Glutamatergic neuron (in vitro differentiated cells): Measurements from ENCODE around the gene TGFBR3. TPM values are rescaled to one million over a fixed set of nuclear protein-coding genes. Genes with fewer than 3 reads are reported as not detected.
"Not testable (repeated sequence)": the region's sequence is repeated elsewhere in the genome, so short reads cannot be mapped to it uniquely, and the experiment has no call there.

Source experiments
- DNase-seq: peaks from one replicate; pipeline ENCODE4 v3.0.0; 2022
- H3K27ac Mint-ChIP-seq: one replicate; pipeline ENCODE4 v1.8.0; 2020; ENCODE audit warnings: mild to moderate bottlenecking, mixed read lengths, inconsistent platforms; ENCODE audit not compliant: unreplicated experiment
- H3K27me3 Mint-ChIP-seq: one replicate; pipeline ENCODE4 v1.8.0; 2020; ENCODE audit warnings: mild to moderate bottlenecking, moderate library complexity, mixed read lengths, inconsistent platforms; ENCODE audit not compliant: unreplicated experiment
- H3K36me3 Mint-ChIP-seq: one replicate; pipeline ENCODE4 v1.8.0; 2020; ENCODE audit warnings: mild to moderate bottlenecking, mixed read lengths, inconsistent platforms; ENCODE audit not compliant: unreplicated experiment
- H3K4me1 Mint-ChIP-seq: one replicate; pipeline ENCODE4 v1.8.0; 2020; ENCODE audit warnings: mild to moderate bottlenecking, low read depth, mixed read lengths, inconsistent platforms; ENCODE audit not compliant: unreplicated experiment
- H3K4me3 Mint-ChIP-seq: one replicate; pipeline ENCODE4 v1.8.0; 2020; ENCODE audit warnings: mild to moderate bottlenecking, mixed read lengths, inconsistent platforms; ENCODE audit not compliant: unreplicated experiment
- H3K9me3 Mint-ChIP-seq: one replicate; pipeline ENCODE4 v1.8.0; 2020; ENCODE audit warnings: mild to moderate bottlenecking, moderate library complexity, mixed read lengths, inconsistent platforms; ENCODE audit not compliant: unreplicated experiment
- CTCF ChIP-seq: fragments of 200-600 bp; sonication (generic); IDR thresholded peaks from one replicate; pipeline ENCODE4 v1.5.0; 2021; ENCODE audit not compliant: partially characterized antibody, unreplicated experiment
- total RNA-seq: library from RNA; stranded (reverse); fragmentation: NEBNext Ultra II Directional; extraction: Animal tissue kit (Norgen Biotek cat#: 25700); gene quantifications from one replicate; pipeline ENCODE4 v1.2.1, GENCODE V29; 2021; ENCODE audit not compliant: unreplicated experiment

Gene TGFBR3
- total RNA-seq, 1 donor from 2014 or later: 0.98 TPM

GRCh38 chr1:91846007-91846638, 39.8 kb downstream of the TGFBR3 start:
- H3K27me3 Mint-ChIP-seq: no peaks in the 10 kb centered on the region
- DNase-seq: no peak
- no peak for TF ChIP-seq CTCF
- H3K27ac Mint-ChIP-seq: no peak overlapping the region
- H3K36me3 Mint-ChIP-seq: no peaks in the 10 kb centered on the region
- no peaks in the 10 kb centered on the region for H3K4me1 Mint-ChIP-seq
- H3K9me3 Mint-ChIP-seq: no peaks in the 10 kb centered on the region
- H3K4me3 Mint-ChIP-seq: no peak overlapping the region

GRCh38 chr1:91844862-91845528, 41.0 kb downstream of the TGFBR3 start:
- no peak for TF ChIP-seq CTCF
- no peaks in the 10 kb centered on the region for H3K36me3 Mint-ChIP-seq
- no peak overlapping the region for H3K4me3 Mint-ChIP-seq
- no peak overlapping the region for H3K27ac Mint-ChIP-seq
- H3K27me3 Mint-ChIP-seq: no peaks in the 10 kb centered on the region
- no peaks in the 10 kb centered on the region for H3K9me3 Mint-ChIP-seq
- no peaks in the 10 kb centered on the region for H3K4me1 Mint-ChIP-seq
- no peak for DNase-seq

GRCh38 chr1:91843843-91844242, 42.1 kb downstream of the TGFBR3 start:
- Mint-ChIP-seq H3K4me3 (no peak overlapping the region), H3K4me1 (no peaks in the 10 kb centered on the region), H3K27ac (no peak overlapping the region), H3K9me3 (no peaks in the 10 kb centered on the region), H3K27me3 (no peaks in the 10 kb centered on the region), H3K36me3 (no peaks in the 10 kb centered on the region)
- no peak for DNase-seq
- no peak for TF ChIP-seq CTCF

GRCh38 chr1:91842563-91842962, 43.4 kb downstream of the TGFBR3 start:
- Mint-ChIP-seq H3K36me3 (no peaks in the 10 kb centered on the region), H3K9me3 (no peaks in the 10 kb centered on the region), H3K4me1 (no peaks in the 10 kb centered on the region), H3K27ac (no peak overlapping the region), H3K4me3 (no peak overlapping the region), H3K27me3 (no peaks in the 10 kb centered on the region)
- no peak for DNase-seq
- no peak for TF ChIP-seq CTCF

GRCh38 chr1:91842056-91842455, 43.9 kb downstream of the TGFBR3 start:
- no peak overlapping the region for H3K27ac Mint-ChIP-seq
- no peak overlapping the region for H3K4me3 Mint-ChIP-seq
- TF ChIP-seq CTCF: no peak
- H3K36me3 Mint-ChIP-seq: no peaks in the 10 kb centered on the region
- H3K27me3 Mint-ChIP-seq: no peaks in the 10 kb centered on the region
- DNase-seq: no peak
- H3K9me3 Mint-ChIP-seq: no peaks in the 10 kb centered on the region
- H3K4me1 Mint-ChIP-seq: no peaks in the 10 kb centered on the region

GRCh38 chr1:91840276-91840675, 45.7 kb downstream of the TGFBR3 start:
- H3K4me3 Mint-ChIP-seq, H3K36me3 Mint-ChIP-seq, DNase-seq, H3K27me3 Mint-ChIP-seq, H3K9me3 Mint-ChIP-seq, H3K4me1 Mint-ChIP-seq, H3K27ac Mint-ChIP-seq: not testable (repeated sequence)
